H9 (cell line): ENCODE measurements around the gene IGFL2. TPM values are rescaled to one million over a fixed set of nuclear protein-coding genes. Genes with fewer than 3 reads are reported as not detected.

Experiments
- DNase-seq: peaks from one replicate; pipeline ENCODE4 v3.0.0-alpha.2; 2017
- H2AFZ ChIP-seq: one replicate; pipeline ENCODE4 v1.6.1; 2013; ENCODE audit warnings: mild to moderate bottlenecking, low read length, control low read depth, moderate library complexity
- H2AK5ac ChIP-seq: 2 replicates; pipeline ENCODE4 v1.6.1; 2013; ENCODE audit warnings: low read length, control low read depth, mixed read lengths; ENCODE audit not compliant: insufficient read length
- H2BK120ac ChIP-seq: one replicate; pipeline ENCODE4 v1.6.1; 2013; ENCODE audit warnings: low read depth, mild to moderate bottlenecking, low read length, control low read depth, inconsistent platforms; ENCODE audit not compliant: poor library complexity, severe bottlenecking
- H2BK12ac ChIP-seq: 2 replicates; pipeline ENCODE4 v1.6.1; 2013; ENCODE audit warnings: low read length, control low read depth, mixed read lengths, low read depth; ENCODE audit not compliant: insufficient read length
- H2BK15ac ChIP-seq: 2 replicates; pipeline ENCODE4 v1.6.1; 2013; ENCODE audit warnings: low read depth, low read length, control low read depth
- H2BK20ac ChIP-seq: one replicate; pipeline ENCODE4 v1.6.1; 2013; ENCODE audit warnings: low read depth, mild to moderate bottlenecking, low read length, control low read depth, inconsistent platforms; ENCODE audit not compliant: poor library complexity, severe bottlenecking
- H2BK5ac ChIP-seq: 2 replicates; pipeline ENCODE4 v1.6.1; 2013; ENCODE audit warnings: low read length, control low read depth, mixed read lengths; ENCODE audit not compliant: insufficient read length
- H3K14ac ChIP-seq: 2 replicates; pipeline ENCODE4 v1.6.1; 2013; ENCODE audit warnings: low read length, control low read depth; ENCODE audit not compliant: insufficient read depth
- H3K18ac ChIP-seq: 2 replicates; pipeline ENCODE4 v1.6.1; 2013; ENCODE audit warnings: low read depth, mild to moderate bottlenecking, mixed read lengths, low read length, control low read depth; ENCODE audit not compliant: insufficient read length
- H3K23ac ChIP-seq: 2 replicates; pipeline ENCODE4 v1.6.1; 2013; ENCODE audit warnings: low read length, control low read depth, mixed read lengths, low read depth; ENCODE audit not compliant: insufficient read length
- H3K23me2 ChIP-seq: 2 replicates; pipeline ENCODE4 v1.6.1; 2013; ENCODE audit warnings: low read depth, mild to moderate bottlenecking, mixed read lengths, low read length, control low read depth; ENCODE audit not compliant: insufficient read length, poor library complexity, severe bottlenecking
- H3K27ac ChIP-seq: 2 replicates; pipeline ENCODE4 v1.5.1; 2013; ENCODE audit warnings: low read length, control low read depth, mixed read lengths, low read depth; ENCODE audit not compliant: insufficient read length
- H3K27me3 ChIP-seq: 2 replicates; pipeline ENCODE4 v1.6.1; 2013; ENCODE audit warnings: low read length, control low read depth, inconsistent platforms; ENCODE audit not compliant: insufficient read depth
- H3K4ac ChIP-seq: 2 replicates; pipeline ENCODE4 v1.6.1; 2013; ENCODE audit warnings: low read depth, mild to moderate bottlenecking, control low read depth, inconsistent platforms, low read length, moderate library complexity
- H3K4me1 ChIP-seq: 2 replicates; pipeline ENCODE4 v1.6.1; 2013; ENCODE audit warnings: low read length, control low read depth, inconsistent platforms; ENCODE audit not compliant: insufficient read depth
- H3K4me2 ChIP-seq: 2 replicates; pipeline ENCODE4 v1.6.1; 2013; ENCODE audit warnings: low read length, control low read depth, mixed read lengths; ENCODE audit not compliant: insufficient read length, insufficient read depth
- H3K56ac ChIP-seq: 2 replicates; pipeline ENCODE4 v1.6.1; 2013; ENCODE audit warnings: low read depth, mild to moderate bottlenecking, mixed read lengths, low read length, control low read depth; ENCODE audit not compliant: insufficient read length
- H3K79me1 ChIP-seq: 2 replicates; pipeline ENCODE4 v1.6.1; 2013; ENCODE audit warnings: low read depth, mild to moderate bottlenecking, moderate library complexity, low read length, control low read depth, inconsistent platforms; ENCODE audit not compliant: insufficient read depth, poor library complexity, severe bottlenecking
- H3K79me2 ChIP-seq: 2 replicates; pipeline ENCODE4 v1.6.1; 2013; ENCODE audit warnings: low read length, control low read depth, inconsistent platforms; ENCODE audit not compliant: insufficient read depth
- H3K9ac ChIP-seq: 2 replicates; pipeline ENCODE4 v1.6.1; 2013; ENCODE audit warnings: low read length, control low read depth, mixed read lengths; ENCODE audit not compliant: insufficient read length; ENCODE audit errors: extremely low read depth
- H3K9me3 ChIP-seq: one replicate; pipeline ENCODE4 v1.6.1; 2013; ENCODE audit warnings: low read depth, low read length, inconsistent platforms; ENCODE audit not compliant: control insufficient read depth
- H3T11ph ChIP-seq: one replicate; pipeline ENCODE4 v1.6.1; 2013; ENCODE audit warnings: mild to moderate bottlenecking, low read length, control low read depth, inconsistent platforms
- H4K20me1 ChIP-seq: one replicate; pipeline ENCODE4 v1.6.1; 2013; ENCODE audit not compliant: control insufficient read depth, insufficient read length, insufficient read depth
- H4K5ac ChIP-seq: 2 replicates; pipeline ENCODE4 v1.6.1; 2013; ENCODE audit warnings: low read depth, mild to moderate bottlenecking, mixed read lengths, low read length, control low read depth; ENCODE audit not compliant: insufficient read length
- H4K8ac ChIP-seq: replicated peaks from 2 replicates; pipeline ENCODE4 v1.6.1; 2013; ENCODE audit warnings: low read length, control low read depth, mixed read lengths, low read depth; ENCODE audit not compliant: insufficient read length
- H4K91ac ChIP-seq: 2 replicates; pipeline ENCODE4 v1.6.1; 2013; ENCODE audit warnings: low read depth, mild to moderate bottlenecking, moderate library complexity, mixed read lengths, low read length, control low read depth; ENCODE audit not compliant: insufficient read length
- H3K27ac Mint-ChIP-seq, 3 experiments: 2 replicates in 2 of 3; 3 replicates in 1 of 3; pipeline ENCODE4 v1.8.0; 2020 to 2021; ENCODE audit warnings: mixed read lengths in 3 of 3, mild to moderate bottlenecking in 1 of 3, moderate library complexity in 1 of 3
- H3K27me3 Mint-ChIP-seq: 2 replicates; pipeline ENCODE4 v1.8.0; 2021; ENCODE audit warnings: low read depth, mild to moderate bottlenecking, moderate library complexity, mixed read lengths
- H3K36me3 Mint-ChIP-seq, 3 experiments: 2 replicates in 2 of 3; 3 replicates in 1 of 3; pipeline ENCODE4 v1.8.0; 2020 to 2021; ENCODE audit warnings: low read depth in 3 of 3, mixed read lengths in 3 of 3; ENCODE audit not compliant: insufficient read depth in 1 of 3
- H3K4me1 Mint-ChIP-seq, 2 experiments: 2 replicates each; pipeline ENCODE4 v1.8.0; 2020; ENCODE audit warnings: mixed read lengths in 2 of 2
- H3K4me3 Mint-ChIP-seq, 2 experiments: 2 replicates in 1 of 2; 3 replicates in 1 of 2; pipeline ENCODE4 v1.8.0; 2020 to 2021; ENCODE audit warnings: mild to moderate bottlenecking in 2 of 2, mixed read lengths in 2 of 2, moderate library complexity in 1 of 2
- H3K9me3 Mint-ChIP-seq, 2 experiments: 2 replicates in 1 of 2; 3 replicates in 1 of 2; pipeline ENCODE4 v1.8.0; 2020; ENCODE audit warnings: mild to moderate bottlenecking in 2 of 2, mixed read lengths in 2 of 2, moderate library complexity in 1 of 2
- CTCF ChIP-seq: fragments of 200-600 bp; sonication (generic); conservative IDR thresholded peaks from 3 replicates; pipeline ENCODE4 v1.8.0; 2021; ENCODE audit warnings: antibody characterized with exemption, mild to moderate bottlenecking
- WGBS: extraction: QIAGEN DNeasy Blood & Tissue Kit; methylation state at CpG from one replicate; pipeline ENCODE4 v1.1.7; 2013; ENCODE audit warnings: missing lambda C conversion rate, low lambda C conversion rate, mixed read lengths; ENCODE audit not compliant: insufficient read length; ENCODE audit errors: extremely low coverage; 5-methylcytosine and 5-hydroxymethylcytosine counted together
- total RNA-seq: library from RNA; stranded (reverse); gene quantifications from 2 replicates; pipeline ENCODE4 v1.2.1, GENCODE V29; 2021

IGFL2 gene
- total RNA-seq, 1 experiment from 2014 or later = not detected

- Histone ChIP-seq H4K8ac (no peak overlapping the region), H2BK12ac (no peak overlapping the region), H2BK120ac (no peak overlapping the region), H4K20me1 (no peaks in the 10 kb centered on the region), H4K5ac (no peak overlapping the region), H3K27ac (no peak overlapping the region), H3K4ac (no peak overlapping the region), H3T11ph (no peak overlapping the region), H3K4me2 (no peak overlapping the region), H3K56ac (no peak overlapping the region), H2AK5ac (no peak overlapping the region), H3K18ac (no peak overlapping the region), H3K9ac (no peak overlapping the region), H3K23ac (no peak overlapping the region), H3K23me2 (no peaks in the 10 kb centered on the region), H3K27me3 (no peaks in the 10 kb centered on the region), H2BK20ac (no peak overlapping the region), H3K79me2 (no peaks in the 10 kb centered on the region), H3K4me1 (no peaks in the 10 kb centered on the region), H2AFZ (no peak overlapping the region), H3K14ac (no peak overlapping the region), H3K79me1 (no peaks in the 10 kb centered on the region), H2BK15ac (no peak overlapping the region), H2BK5ac (no peak overlapping the region), H4K91ac (no peak overlapping the region), H3K9me3 (no peaks in the 10 kb centered on the region)
- no peak overlapping the region for H3K4me3 Mint-ChIP-seq
- no peaks in the 10 kb centered on the region for H3K36me3 Mint-ChIP-seq
- H3K27me3 Mint-ChIP-seq = peaks cover 4% of the 10 kb centered on the region; the same call in 1 of the 2 replicates
- no peaks in the 10 kb centered on the region for H3K9me3 Mint-ChIP-seq
- peaks cover 0 to 5% of the 10 kb centered on the region in 2 experiments; a peak in 2 of 4 replicates for H3K4me1 Mint-ChIP-seq
- no peak for TF ChIP-seq CTCF
- WGBS = no CpG with 5 or more reads among the region's 4 CpGs
- no peak overlapping the region; a peak in 1 of 7 replicates for H3K27ac Mint-ChIP-seq
- no peak for DNase-seq
Measured at GRCh38 chr19:46193678-46194077, 45.6 kb downstream of the IGFL2 start.
